D721Med (cell line): ENCODE results near the gene DPEP3.
"Not testable (repeated sequence)": the region's sequence is repeated elsewhere in the genome, so short reads cannot be mapped to it uniquely, and the experiment has no call there.

Experiments used
- DNase-seq: peaks from one replicate; pipeline ENCODE4 v3.0.0; 2011; ENCODE audit warnings: low spot score; ENCODE audit not compliant: insufficient read length
- FAIRE-seq: peaks from 2 replicates; lab custom pipeline; 2011; peaks lifted over from hg19 to GRCh38; lab: Jason Lieb, UNC
- TF ChIP-seq, protein P1 (sequence below): IDR thresholded peaks from 2 replicates; pipeline ENCODE4 v1.5.1; 2012; ENCODE audit warnings: mild to moderate bottlenecking, control low read depth; ENCODE audit not compliant: insufficient read depth; ENCODE audit errors: missing control alignments

The DPEP3 gene

DNA sequence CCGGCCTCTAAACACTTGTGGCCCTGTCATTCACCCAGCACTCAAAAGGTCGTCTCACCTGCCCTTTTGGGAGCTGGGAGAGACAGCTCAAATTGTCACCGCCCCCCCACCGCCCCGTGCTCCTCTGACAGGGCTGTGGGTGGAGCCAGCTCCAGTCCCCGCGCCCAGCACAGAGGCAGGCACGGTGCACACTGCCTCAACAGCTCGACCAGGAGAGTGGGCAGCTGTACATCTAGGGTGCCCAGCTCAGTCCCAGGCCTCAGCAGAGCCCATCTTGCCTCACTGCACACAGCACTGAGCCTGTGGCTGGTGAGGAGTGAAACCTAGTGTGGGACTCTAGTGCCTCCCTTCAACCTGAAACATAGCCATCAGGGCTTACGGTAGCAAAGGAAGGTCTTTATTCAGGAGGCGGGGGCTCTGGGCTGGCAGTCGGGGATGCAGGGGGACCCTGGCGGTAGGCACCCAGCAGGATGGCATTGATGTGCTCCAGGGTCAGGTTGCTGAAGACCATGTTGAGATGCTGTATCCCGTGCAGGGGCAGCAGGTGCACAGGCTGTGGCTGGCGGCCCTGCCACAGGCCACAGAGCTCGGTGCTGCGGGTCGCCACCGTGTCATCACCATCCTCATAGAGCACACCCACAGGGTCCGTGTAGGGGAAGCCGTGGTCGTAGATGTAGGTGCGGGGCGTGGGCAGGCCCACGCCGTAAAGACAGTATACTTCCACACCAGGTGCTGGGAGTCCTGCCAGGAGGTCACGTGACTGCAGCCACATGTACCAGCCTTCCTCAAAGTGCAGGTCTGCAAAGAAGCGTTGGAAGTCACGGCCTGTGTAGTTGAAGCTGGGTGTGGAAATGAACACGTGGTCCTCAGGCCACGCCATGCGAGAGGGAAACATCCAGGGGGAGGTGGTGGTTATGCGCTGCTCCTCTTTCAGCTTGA lies 40.5 kb downstream of the DPEP3 start:
- no peak for FAIRE-seq
- DNase-seq, result no peak

GRCh38 chr16:67937713-67938112 lies 42.6 kb downstream of the DPEP3 start:
- DNase-seq, FAIRE-seq: not testable (repeated sequence)

More for the DNA sequence above, 40.5 kb downstream of the DPEP3 start:
- TF ChIP-seq, protein P1, sequence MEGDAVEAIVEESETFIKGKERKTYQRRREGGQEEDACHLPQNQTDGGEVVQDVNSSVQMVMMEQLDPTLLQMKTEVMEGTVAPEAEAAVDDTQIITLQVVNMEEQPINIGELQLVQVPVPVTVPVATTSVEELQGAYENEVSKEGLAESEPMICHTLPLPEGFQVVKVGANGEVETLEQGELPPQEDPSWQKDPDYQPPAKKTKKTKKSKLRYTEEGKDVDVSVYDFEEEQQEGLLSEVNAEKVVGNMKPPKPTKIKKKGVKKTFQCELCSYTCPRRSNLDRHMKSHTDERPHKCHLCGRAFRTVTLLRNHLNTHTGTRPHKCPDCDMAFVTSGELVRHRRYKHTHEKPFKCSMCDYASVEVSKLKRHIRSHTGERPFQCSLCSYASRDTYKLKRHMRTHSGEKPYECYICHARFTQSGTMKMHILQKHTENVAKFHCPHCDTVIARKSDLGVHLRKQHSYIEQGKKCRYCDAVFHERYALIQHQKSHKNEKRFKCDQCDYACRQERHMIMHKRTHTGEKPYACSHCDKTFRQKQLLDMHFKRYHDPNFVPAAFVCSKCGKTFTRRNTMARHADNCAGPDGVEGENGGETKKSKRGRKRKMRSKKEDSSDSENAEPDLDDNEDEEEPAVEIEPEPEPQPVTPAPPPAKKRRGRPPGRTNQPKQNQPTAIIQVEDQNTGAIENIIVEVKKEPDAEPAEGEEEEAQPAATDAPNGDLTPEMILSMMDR, result no peak

DNA sequence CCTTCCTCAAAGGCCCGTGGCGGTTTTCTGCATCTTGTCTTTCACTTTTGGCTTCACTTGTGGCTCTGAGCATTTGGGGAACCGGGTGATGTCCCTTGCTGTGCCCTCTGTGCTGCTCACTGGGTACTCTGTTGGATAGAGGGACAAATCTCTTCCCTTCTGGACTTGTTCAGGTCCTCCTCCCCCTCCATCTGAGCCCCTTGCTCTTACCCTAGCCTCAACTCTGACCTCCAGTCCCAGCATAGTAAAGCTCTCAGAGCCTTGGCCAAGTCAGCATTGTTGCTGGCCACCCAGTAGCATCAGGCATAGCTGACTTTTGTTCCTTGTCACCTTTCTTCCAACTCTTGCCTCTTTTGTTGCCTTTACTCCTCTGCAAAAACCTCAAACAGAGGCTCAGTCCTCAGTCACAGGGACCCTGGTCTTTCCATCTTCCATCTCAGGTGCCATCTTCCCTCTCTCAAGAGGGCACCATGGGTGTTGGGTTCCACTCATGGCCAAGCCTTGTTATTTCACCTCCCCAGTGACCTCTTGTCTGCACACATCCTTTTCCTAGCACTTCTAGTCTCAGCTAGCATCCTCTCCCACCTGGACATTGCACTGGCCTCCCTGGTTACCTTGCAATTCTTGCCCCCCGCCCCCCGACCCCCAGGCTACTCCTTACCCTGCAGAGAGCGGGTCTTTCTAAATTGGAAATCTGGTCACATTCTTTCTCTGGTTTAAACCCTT lies 43.3 kb downstream of the DPEP3 start:
- DNase-seq, result no peak
- TF ChIP-seq, protein P1, result no peak
- no peak for FAIRE-seq

DNA sequence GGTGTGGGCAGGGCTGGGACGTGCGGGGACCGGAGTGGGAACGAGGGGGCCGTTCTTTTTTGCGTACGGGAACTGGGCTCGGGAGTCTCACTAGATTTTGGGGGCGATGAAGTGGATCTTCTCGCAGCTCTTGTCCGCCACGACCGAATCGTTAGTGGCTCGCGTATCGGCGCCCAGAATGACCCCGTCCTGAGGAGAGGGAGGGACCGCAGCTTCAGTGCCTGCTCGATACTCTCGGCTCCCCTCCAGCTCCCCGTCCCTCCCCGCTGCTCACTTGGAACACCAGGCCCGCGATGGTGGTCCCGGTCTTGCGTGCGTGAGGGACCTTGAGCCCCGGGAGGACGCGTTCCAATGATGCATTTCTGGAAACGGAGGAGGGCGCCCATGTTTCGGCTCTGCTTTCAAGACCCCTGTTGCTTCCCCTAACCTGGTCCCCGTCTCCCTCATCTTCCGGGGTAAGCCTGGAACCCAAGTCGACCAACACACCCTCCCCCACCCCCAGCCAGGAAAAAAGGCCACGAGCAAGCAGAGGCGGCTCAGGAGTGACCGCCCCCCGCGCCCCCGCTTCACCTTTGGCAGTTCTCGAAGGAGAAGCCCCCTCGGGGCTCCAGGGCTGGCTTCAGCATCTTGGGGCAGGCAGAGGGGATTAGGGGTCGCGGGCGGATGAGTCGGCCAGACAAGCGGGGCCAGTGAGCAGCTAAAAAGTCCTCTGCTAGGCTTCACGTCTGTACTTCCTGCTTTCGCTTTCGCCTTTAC lies 44.0 kb downstream of the DPEP3 start, which contains the start of gene PSMB10:
Gene PSMB10 (minus strand): TSS at position 727 of the 756 bp plus-strand sequence. CDS start 101 bp downstream, at position 626.
- FAIRE-seq (no peak), DNase-seq (no peak)
- TF ChIP-seq, protein P1, result no peak

DNA sequence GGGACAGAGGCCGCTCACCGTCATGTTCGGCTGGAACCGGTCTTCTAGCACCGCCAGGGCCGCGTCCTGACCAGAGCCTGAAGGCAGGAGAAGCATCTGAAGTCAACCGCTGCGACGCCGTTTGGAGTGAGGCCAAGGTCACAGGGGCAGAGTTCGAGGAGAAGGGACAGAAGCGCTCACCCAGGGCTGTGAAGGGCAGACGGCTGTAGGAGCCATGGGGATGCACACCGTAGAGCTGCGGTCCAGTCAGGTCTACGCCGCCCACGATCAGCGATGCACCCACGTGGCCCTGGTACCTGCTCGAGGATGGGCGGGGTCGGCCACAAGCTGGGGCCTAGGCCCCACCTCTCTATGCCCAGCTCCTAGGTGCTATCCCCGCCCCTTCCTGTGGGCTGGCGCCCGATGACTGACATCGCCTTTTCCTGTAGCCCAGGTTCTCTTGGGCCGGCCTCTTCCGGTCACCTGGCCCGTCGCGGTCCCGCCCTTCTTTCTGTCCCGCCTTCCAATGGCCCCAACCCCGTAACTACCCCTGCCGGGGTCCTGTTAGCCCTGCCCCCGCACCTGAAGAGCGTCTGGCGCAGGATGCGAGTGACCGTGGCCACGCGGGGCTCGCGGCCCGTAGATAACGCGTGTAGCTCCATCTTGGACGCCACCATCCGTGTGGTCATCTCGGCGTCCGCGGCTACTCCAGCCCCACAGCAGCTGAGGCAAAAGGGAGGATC lies 44.7 kb downstream of the DPEP3 start:
- DNase-seq (peak; percentile 97), FAIRE-seq (no peak)
- TF ChIP-seq, protein P1, result no peak

GRCh38 chr16:67935101-67935401 lies 45.2 kb downstream of the DPEP3 start:
- DNase-seq, result no peak
- no peak for FAIRE-seq
- TF ChIP-seq, protein P1, result no peak
